SHP77 treated with DMSO at 0.1 percent for 48 hours (cell line): Measurements from ENCODE around the gene FHDC1.

Source experiments
- DNase-seq: peaks from one replicate; lab custom pipeline; 2025; lab: John Stamatoyannopoulos, UW

FHDC1 gene

GRCh38 chr4:152957437-152958171, 21.5 kb downstream of the FHDC1 start:
- no peak for DNase-seq

DNA sequence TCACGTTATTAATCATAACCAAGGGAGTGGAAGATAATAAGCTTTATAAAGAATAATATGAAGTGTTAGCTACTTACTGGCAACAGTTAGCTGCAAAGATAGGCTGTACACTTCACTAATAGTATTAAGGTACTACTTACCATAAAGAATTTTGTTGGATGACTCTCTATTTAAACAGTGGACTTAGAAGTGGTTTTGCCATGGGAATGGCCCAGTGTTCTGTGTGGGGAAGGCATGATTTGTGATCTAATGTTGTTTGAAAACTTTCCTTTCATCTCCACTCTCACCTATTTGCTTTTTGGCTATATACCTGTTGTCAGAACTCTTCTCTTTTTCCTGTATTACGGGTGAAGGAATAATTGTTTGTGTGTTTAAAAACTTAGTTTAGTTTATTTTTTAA, 23.0 kb downstream of the FHDC1 start:
- DNase-seq = no peak

- no peak for DNase-seq
Observed at GRCh38 chr4:152960082-152960481, 24.0 kb downstream of the FHDC1 start.

DNA sequence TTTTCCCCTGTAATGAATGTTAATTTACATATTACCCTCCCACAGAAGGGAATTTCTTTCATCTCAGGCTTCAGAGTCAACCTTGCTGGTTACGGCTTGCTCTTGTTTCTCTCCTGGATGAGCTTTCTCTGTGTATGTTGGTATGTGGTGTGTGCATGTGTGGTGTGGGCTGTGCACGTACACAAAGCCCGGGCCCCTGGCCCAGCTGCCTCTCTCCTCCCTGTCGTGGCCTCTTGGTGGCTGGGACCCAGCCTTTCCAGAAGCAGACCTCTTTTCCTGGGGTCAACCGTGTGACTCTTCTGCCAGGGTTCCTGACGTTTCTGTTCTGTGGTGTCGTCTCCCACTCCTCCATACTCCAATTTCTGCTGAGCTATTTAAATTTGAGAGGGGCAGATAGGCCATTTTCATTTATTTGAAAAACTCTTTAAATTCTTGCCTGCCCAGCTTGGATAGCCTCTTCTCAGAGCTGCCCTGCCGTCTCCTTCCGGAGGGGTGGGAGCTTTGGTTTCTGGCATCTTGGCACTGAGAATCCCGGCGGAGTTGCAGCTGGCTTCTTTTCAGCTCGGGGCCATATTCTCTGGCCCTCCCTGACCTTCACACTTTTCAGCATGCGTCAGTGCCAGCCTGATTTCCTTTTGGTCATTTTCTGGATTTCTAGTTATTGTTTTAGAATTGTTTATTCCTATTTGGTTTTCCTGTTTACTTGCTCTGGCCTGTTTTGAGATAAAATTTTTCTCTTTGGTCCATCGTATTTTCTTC, 25.1 kb downstream of the FHDC1 start:
- DNase-seq = no peak

DNA sequence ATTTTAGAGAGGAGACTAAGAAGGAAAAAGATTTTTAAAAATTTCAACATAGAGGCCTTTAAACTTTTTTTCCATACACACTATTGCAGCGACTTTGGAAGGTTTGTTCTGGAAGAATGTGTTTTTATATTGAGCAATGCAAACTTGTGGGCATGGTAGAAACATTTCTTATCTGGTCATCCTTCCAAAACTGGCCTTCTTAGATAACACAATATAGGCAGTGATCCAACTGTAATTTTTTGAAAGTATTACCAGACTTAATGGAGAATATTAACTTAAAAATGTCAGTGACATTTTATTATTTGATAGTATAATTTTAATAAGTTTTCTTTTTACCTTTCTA, 25.6 kb downstream of the FHDC1 start:
- DNase-seq = no peak

DNA sequence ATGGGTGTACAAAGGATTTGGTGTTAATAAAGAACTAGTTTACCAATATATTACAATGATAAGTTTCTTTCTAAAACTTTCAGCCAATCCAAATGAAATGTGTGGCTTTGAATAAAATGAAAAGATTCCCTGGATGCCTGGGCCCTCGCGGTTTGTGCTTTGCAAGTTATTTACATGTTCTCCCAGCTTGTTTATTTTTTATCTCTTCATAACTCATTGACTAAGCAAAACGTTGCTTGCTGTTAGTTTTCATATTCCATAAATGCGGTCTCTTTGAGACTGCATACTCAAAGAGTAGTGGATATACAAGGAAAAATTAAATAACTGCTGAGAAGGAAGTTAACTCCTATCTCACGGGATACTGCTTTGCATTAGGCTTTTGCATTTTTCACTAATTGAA, 26.0 kb downstream of the FHDC1 start:
- DNase-seq = no peak

GRCh38 chr4:152964335-152964734, 28.2 kb downstream of the FHDC1 start:
- DNase-seq = no peak

DNA sequence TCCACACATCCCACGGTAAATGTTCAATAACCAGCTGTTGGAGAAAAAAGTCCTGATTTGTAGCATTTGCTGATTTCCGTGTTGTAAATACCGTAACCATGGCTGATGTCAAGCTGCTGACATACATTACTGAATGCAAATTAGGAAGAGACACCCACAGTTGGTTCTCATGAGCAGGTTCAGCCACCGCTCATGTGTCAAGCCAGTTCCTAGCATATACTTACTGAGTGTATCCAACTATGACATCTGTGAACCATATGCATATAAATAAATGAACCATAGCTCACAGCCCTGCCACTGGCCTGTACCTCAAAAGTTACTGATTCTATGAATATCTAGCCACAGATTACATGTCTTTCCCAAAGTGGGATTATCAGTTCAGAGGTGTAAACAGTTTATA, 29.5 kb downstream of the FHDC1 start:
- no peak for DNase-seq

DNA sequence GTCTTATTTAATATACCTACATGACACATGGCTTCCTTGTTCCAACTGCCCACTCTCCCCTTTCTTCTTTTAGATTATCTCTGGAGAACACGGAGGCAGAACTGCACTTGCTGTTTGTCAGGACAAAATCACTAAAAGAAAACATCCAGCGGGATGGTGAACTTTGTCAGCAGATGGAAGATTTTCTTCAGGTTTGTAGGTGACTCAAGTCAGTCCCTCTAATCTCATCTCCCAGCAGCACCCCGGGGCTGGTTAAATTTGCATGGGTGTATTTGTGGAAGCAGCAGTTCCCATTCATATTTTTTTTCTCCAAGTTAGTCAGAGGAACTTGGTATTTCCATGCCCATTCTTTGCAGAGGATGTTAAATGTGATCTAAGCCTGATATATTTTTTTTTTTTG, 31.8 kb downstream of the FHDC1 start:
- no peak for DNase-seq

- no peak for DNase-seq
Observed at GRCh38 chr4:152968806-152969394, 32.8 kb downstream of the FHDC1 start.

DNA sequence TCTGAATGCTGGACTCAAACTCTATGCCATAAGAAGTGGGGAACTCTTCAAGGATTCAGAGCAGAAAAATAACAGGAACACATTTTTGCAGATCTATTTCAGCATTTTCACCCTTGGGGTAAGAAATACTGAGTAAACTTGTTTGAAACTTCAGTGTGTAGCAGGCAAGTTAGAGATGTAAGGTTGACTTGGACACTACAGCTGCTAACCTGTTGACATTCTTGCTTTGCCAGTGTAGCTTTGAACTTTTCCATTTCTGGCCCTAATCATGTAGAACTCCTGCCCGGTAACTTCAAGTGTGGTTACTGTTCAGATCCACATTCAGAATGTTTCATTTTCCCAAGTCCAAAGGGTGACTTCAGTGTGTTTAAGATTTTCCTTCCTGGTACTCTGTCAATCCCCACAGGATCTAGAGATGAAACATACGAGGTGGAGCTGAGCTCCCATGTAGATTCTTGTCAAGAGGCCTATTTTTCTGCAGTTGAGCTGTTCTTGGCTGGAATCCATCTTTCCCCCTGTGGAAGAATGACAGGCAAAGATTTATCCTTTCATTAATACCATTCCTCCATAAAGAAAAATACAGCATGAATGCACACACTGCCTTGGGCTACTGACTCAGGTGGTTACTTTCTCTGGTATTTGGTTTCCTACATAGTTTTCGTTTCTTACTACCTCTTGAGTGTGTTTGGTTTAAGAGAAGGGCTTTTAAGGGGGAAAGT, 34.1 kb downstream of the FHDC1 start:
- no peak for DNase-seq

DNA sequence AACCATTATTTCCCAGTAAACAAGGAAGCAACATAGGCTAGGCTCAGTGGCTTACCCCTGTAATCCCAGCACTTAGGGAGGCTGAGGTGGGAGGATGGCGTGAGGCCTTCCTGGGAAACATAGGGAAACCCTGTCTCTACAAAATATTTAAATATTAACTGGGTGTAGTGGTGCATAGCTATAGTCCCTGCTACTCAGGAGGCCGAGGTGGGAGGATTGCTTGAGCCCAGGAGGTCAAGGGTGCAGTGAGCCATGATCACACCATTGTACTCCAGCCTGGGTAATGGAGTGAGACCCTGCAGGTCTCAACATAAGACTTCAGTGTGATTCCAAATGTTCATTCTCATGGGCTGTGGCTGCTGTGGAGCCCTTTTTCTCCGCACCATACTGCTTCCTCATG, 34.9 kb downstream of the FHDC1 start:
- DNase-seq = no peak

- no peak for DNase-seq
Observed at GRCh38 chr4:152972821-152973628, 36.9 kb downstream of the FHDC1 start.

DNA sequence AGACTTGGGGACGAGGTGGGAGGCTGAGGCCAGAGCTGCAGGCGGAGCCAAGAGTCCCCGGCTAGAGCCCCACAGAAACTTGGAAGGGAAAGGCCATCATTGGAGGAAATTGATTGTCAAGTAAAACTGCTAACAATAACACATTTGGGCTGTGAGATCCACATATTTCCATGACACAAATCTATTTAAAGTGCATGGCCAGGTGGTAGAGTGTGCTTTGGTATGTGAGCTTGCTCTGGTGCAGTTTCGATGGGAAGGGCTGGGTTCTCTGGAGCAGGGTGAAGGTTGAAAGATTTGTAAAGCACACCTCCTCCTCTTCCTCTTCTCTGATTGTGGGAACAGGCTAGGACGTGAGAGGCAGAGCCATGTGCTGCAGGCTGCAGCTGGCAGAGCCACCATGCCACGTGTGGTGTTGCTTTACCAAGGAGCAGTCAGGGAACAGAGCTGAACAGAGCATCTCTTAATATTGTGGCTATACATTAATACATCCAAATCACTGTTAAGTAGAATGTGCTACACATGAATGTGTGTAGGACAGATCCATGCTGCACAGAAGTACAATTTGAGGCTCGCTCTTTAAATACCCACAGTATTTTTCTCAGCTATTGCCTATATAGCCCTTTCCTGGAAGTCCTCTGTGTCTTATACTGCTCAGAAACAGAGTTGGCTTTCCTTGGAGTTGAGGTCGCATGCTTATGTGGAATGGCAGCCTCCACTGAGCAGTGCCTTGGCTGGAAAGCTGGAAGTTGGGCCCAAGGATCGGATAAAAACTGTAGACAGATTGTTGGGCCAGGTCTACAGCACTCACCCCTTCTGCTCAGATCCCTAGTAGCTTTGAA, 37.7 kb downstream of the FHDC1 start:
- DNase-seq = no peak

DNA sequence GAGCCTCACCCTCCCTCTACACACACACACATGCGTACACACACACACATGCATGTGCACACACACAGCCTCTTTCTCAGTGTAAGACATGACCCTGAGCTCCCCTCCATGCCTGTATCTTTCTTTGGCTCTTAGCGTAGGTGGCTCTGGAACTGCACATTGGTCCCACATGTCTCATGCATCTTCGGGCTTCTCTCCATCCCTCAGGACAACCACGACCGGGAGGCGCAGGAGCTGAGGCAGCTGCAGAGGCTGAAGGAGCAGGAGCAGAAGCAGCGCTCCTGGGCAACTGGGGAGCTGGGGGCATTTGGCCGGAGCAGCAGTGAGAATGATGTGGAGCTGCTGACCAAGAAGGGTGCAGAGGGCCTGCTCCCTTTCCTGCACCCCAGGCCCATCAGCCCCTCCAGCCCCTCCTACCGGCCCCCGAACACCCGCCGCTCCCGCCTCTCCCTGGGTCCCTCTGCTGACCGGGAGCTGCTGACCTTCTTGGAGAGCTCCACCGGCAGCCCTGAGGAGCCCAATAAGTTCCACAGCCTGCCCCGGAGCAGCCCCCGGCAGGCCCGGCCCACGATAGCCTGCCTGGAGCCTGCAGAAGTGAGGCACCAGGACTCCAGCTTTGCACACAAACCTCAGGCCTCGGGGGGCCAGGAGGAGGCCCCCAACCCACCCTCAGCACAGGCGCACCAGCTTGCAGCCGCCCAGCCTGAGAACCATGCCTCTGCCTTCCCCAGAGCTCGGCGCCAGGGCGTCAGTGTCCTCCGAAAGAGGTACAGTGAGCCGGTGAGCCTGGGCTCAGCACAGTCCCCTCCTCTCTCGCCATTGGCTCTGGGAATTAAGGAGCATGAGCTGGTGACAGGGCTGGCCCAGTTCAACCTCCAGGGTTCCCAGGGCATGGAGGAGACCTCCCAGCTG, 38.6 kb downstream of the FHDC1 start:
- no peak for DNase-seq

GRCh38 chr4:152975380-152976211, 39.5 kb downstream of the FHDC1 start:
- no peak for DNase-seq

- no peak for DNase-seq
Observed at GRCh38 chr4:152976212-152976761, 40.2 kb downstream of the FHDC1 start.

DNA sequence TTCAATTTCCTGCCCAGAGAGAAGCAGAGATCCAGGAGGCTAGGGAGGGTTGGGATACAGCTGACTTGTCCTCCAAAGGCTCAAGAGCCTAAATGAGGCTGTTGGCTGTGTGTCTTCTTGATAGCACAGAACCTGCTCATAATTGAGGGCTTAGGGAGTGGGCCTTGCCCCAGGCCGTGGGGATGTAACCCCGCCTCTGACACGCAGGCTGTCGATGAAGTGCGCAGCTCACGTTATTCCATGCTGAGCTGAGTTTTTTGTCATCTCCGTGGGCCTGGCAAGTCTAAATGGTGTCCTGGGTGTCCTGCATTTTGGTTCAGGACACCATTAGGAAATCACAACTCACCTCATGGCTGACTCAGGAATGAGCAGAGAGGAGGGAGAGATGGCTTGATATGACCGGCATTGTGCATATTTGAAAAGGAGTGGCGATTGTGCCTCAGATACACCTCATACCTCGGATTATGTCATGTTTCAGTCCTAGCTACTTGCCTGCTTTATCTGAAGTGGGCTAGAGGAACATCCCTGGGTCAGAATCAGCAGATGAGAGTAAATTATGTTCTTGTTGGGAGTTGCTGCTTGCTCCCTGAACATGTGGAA, 43.7 kb downstream of the FHDC1 start:
- DNase-seq = no peak
